Right lobe of liver (tissue), 6 donors: ENCODE measurements around the gene GABBR1. TPM values are rescaled to one million over a fixed set of nuclear protein-coding genes. Genes with fewer than 3 reads are reported as not detected.

ENCODE experiments used
- ATAC-seq, 4 donors: fragments of 200-7000 bp; cut with Tn5 transposase; one replicate each; pipeline ENCODE4 v1.9.1; 2020; ENCODE audit warnings: mild to moderate bottlenecking in 4 of 4, moderate library complexity in 4 of 4
- DNase-seq, 3 donors: peaks; one replicate each; pipeline ENCODE4 v3.0.0-alpha.2; 2020
- H3K27ac ChIP-seq, 3 donors: fragments of 200-600 bp; one replicate each; pipeline ENCODE4 v1.8.0; 2022
- H3K27me3 ChIP-seq, 2 donors: fragments of 200-600 bp; one replicate each; pipeline ENCODE4 v1.8.0; 2022
- H3K36me3 ChIP-seq, 4 donors: fragments of 200-600 bp; sonication (generic) in 1 of 4; one replicate each; pipeline versions ENCODE4 v1.5.1 to v1.8.0; 2017 to 2022; ENCODE audit warnings: control low read depth in 1 of 4
- H3K4me1 ChIP-seq, 4 donors: fragments of 200-600 bp; sonication (generic) in 1 of 4; one replicate each; pipeline versions ENCODE4 v1.5.1 to v1.8.0; 2017 to 2022; ENCODE audit warnings: control low read depth in 1 of 4
- H3K4me3 ChIP-seq, 3 donors: fragments of 200-600 bp; one replicate each; pipeline ENCODE4 v1.8.0; 2022
- H3K9me3 ChIP-seq, 4 donors: fragments of 200-600 bp; sonication (generic) in 1 of 4; one replicate each; pipeline versions ENCODE4 v1.5.1 to v1.8.0; 2017 to 2022; ENCODE audit warnings: control low read depth in 1 of 4
- CTCF ChIP-seq, 4 donors: fragments of 200-600 bp in 3 of 4; fragments of 450-650 bp in 1 of 4; IDR thresholded peaks; one replicate each; pipeline versions ENCODE4 v1.5.1 to v1.8.0; 2016 to 2022; ENCODE audit warnings: antibody characterized with exemption in 4 of 4, mild to moderate bottlenecking in 2 of 4
- POLR2A ChIP-seq: fragments of 450-650 bp; IDR thresholded peaks from one replicate; pipeline ENCODE4 v1.6.1; 2017; ENCODE audit warnings: antibody characterized with exemption, mild to moderate bottlenecking
- WGBS: methylation state at CpG from one replicate; pipeline ENCODE4 v1.1.6; 2018; ENCODE audit warnings: low coverage, low lambda C conversion rate; ENCODE audit not compliant: insufficient coverage; ENCODE audit errors: missing lambda C conversion rate; 5-methylcytosine and 5-hydroxymethylcytosine counted together
- intact Hi-C, 2 donors: fragments of 100-400 bp; cut with DNase I; formaldehyde crosslinking; loops; one replicate each; pipeline versions ENCODE4 v1.11.2 to v1.14.1; 2022
- total RNA-seq, 6 experiments: library from RNA; depleted of rRNA in 2 of 6; stranded (reverse); fragments of >200 nt in 2 of 6; fragmentation: NEBNext Ultra II Directional in 3 of 6; extraction: Animal tissue kit (Norgen Biotek cat#: 25700) in 3 of 6; gene quantifications; one replicate each; pipeline versions ENCODE4 v1.1.0 to v1.2.4, GENCODE V29; 2016 to 2023
- donor health status: DM: no; HTN: yes; CAD: no.
- donor health status: DM: no; HTN: no; CAD: no.
- donor health status: DM: no; HTN: no; CAD: no.
- donor health status: DM: no; HTN: yes; CAD: no.
- donor health status: DM: no; HTN: yes; CAD: no.

The GABBR1 gene
- total RNA-seq, 6 experiments from 2014 or later, result 2.4 to 5.6 (median 4.9) TPM

GRCh38 chr6:29553268-29554057 is 79.5 kb downstream of the GABBR1 start:
- H3K27me3 ChIP-seq, result no peaks in the 10 kb centered on the region
- TF ChIP-seq POLR2A (no peak), CTCF (IDR thresholded peaks at IDR 0.05) (no peak)
- WGBS, result 18% methylated on average over 22 of the region's 83 CpGs
- ATAC-seq, result peak; percentile 54 to 72 (median 65)
- H3K36me3 ChIP-seq, result no peaks in the 10 kb centered on the region
- peak in 1 of 3 donors; percentile 54 for DNase-seq
- H3K27ac ChIP-seq, result no peak overlapping the region
- no peaks in the 10 kb centered on the region for H3K9me3 ChIP-seq
- peak overlapping the region in 1 of 3 donors; percentile 26 for H3K4me3 ChIP-seq
- peaks cover 0 to 11% (median 0%) of the 10 kb centered on the region in 4 donors for H3K4me1 ChIP-seq
- intact Hi-C loops, result no loop called here

GRCh38 chr6:29552512-29553051 is 80.4 kb downstream of the GABBR1 start:
- H3K9me3 ChIP-seq, result no peaks in the 10 kb centered on the region
- no peaks in the 10 kb centered on the region for H3K36me3 ChIP-seq
- no peaks in the 10 kb centered on the region for H3K27me3 ChIP-seq
- DNase-seq (no peak), ATAC-seq (peak in 3 of 4 donors; percentile 45 to 56 (median 54))
- TF ChIP-seq POLR2A (no peak), CTCF (IDR thresholded peaks at IDR 0.05) (no peak)
- whole genome bisulfite sequencing, result 40% methylated on average over 5 of the region's 5 CpGs
- intact Hi-C loops, result no loop called here
- H3K27ac ChIP-seq, result no peak overlapping the region
- H3K4me3 ChIP-seq, result no peak overlapping the region
- peaks cover 0 to 11% (median 0%) of the 10 kb centered on the region in 4 donors for H3K4me1 ChIP-seq

GRCh38 chr6:29547573-29547972 is 85.4 kb downstream of the GABBR1 start:
- intact Hi-C loops, result no loop called here
- no peaks in the 10 kb centered on the region for H3K27me3 ChIP-seq

GRCh38 chr6:29537714-29538403 is 95.1 kb downstream of the GABBR1 start:
- no peaks in the 10 kb centered on the region for H3K27me3 ChIP-seq
- no peak overlapping the region for H3K4me3 ChIP-seq
- ATAC-seq (peak in 3 of 4 donors; percentile 27 to 73 (median 65)), DNase-seq (no peak)
- H3K4me1 ChIP-seq, result no peaks in the 10 kb centered on the region
- WGBS, result 83% methylated on average over 2 of the region's 4 CpGs
- H3K36me3 ChIP-seq, result no peaks in the 10 kb centered on the region
- H3K27ac ChIP-seq, result no peak overlapping the region
- TF ChIP-seq CTCF (IDR thresholded peaks at IDR 0.05), result no peak
- no peak for TF ChIP-seq POLR2A
- intact Hi-C loops, result no loop called here
- H3K9me3 ChIP-seq, result no peaks in the 10 kb centered on the region

More at GRCh38 chr6:29547573-29547972, 85.4 kb downstream of the GABBR1 start:
- WGBS, result 7% methylated on average over 2 of the region's 3 CpGs
- ATAC-seq, result no peak
- H3K9me3 ChIP-seq, result no peaks in the 10 kb centered on the region
- H3K27ac ChIP-seq, result no peak overlapping the region
- DNase-seq, result no peak
- TF ChIP-seq POLR2A (no peak), CTCF (IDR thresholded peaks at IDR 0.05) (no peak)
- no peaks in the 10 kb centered on the region for H3K4me1 ChIP-seq
- no peaks in the 10 kb centered on the region for H3K36me3 ChIP-seq
- H3K4me3 ChIP-seq, result no peak overlapping the region
